K562 (cell line): ENCODE data around the gene GART. TPM values are rescaled to one million over a fixed set of nuclear protein-coding genes. Genes with fewer than 3 reads are reported as not detected.
A peak's percentile ranks its signal among the peaks of the same experiment; 100 is the strongest.

Source experiments
- ATAC-seq: fragments of 200-7000 bp; cut with Tn5 transposase; 3 replicates; pipeline ENCODE4 v1.9.1; 2020; ENCODE audit warnings: moderate library complexity
- BruUV-seq: library from RNA; stranded (reverse); fragments of 400-500 nt; replicated peaks from 2 replicates; lab custom pipeline; 2021; lab: Mats Ljungman, UMichigan
- CTCF ChIA-PET: fragments of 300-600 bp; formaldehyde crosslinking; extraction: SDS; loops from one replicate; lab custom pipeline; 2021; ENCODE audit warnings: low intra/inter-chr PET ratio; lab: Yijun Ruan, JAX
- POLR2A ChIA-PET: fragments of 300-600, 350-650 bp; sonication (Branson Sonifier 250); formaldehyde crosslinking; extraction: SDS; loops from one replicate; lab custom pipeline; 2021; ENCODE audit warnings: antibody characterized with exemption, inconsistent platforms; lab: Yijun Ruan, JAX
- DNase-seq, 4 experiments: peaks; one replicate each; pipeline versions ENCODE4 v3.0.0 to v3.0.0-alpha.2; 2011 to 2018; ENCODE audit warnings: low spot score in 3 of 4, mixed read lengths in 3 of 4; ENCODE audit errors: extremely low read depth in 1 of 4
- FAIRE-seq: peaks from 2 replicates; lab custom pipeline; 2011; peaks lifted over from hg19 to GRCh38; lab: Jason Lieb, UNC
- H2AFZ ChIP-seq: 2 replicates; pipeline ENCODE4 v1.6.0; 2011; ENCODE audit warnings: low read depth, low read length, control low read depth, inconsistent platforms
- H3K27ac ChIP-seq: fragments of 200-600 bp; 3 replicates; pipeline ENCODE4 v1.8.0; 2011; ENCODE audit warnings: low read depth, mild to moderate bottlenecking, control low read depth, inconsistent platforms, low read length, moderate library complexity, mixed read lengths; ENCODE audit errors: extremely low read depth
- H3K27me3 ChIP-seq, 2 experiments: fragments of 300-600 bp in 1 of 2; 2 replicates in 1 of 2; 3 replicates in 1 of 2; pipeline versions ENCODE4 v1.6.0 to v1.8.0; 2011; ENCODE audit warnings: inconsistent platforms in 2 of 2, low read length in 2 of 2, mild to moderate bottlenecking in 1 of 2, mixed read lengths in 1 of 2, moderate library complexity in 1 of 2; ENCODE audit not compliant: control insufficient read depth in 2 of 2, insufficient read depth in 2 of 2
- H3K36me3 ChIP-seq: fragments of 300-600 bp; 3 replicates; pipeline ENCODE4 v1.8.0; 2011; ENCODE audit warnings: mild to moderate bottlenecking, low read length, inconsistent platforms; ENCODE audit not compliant: control insufficient read depth, insufficient read depth
- H3K4me1 ChIP-seq, 2 experiments: fragments of 200-600 bp in 1 of 2; replicated peaks in 1 of 2; 2 replicates in 1 of 2; 3 replicates in 1 of 2; pipeline versions ENCODE4 v1.5.1 to v1.8.0; 2011; ENCODE audit warnings: inconsistent platforms in 2 of 2, low read length in 2 of 2, mild to moderate bottlenecking in 1 of 2, mixed read lengths in 1 of 2, moderate library complexity in 1 of 2; ENCODE audit not compliant: control insufficient read depth in 2 of 2, insufficient read depth in 2 of 2
- H3K4me2 ChIP-seq: 2 replicates; pipeline ENCODE4 v1.6.1; 2011; ENCODE audit warnings: low read length, control low read depth, inconsistent platforms, mixed read lengths; ENCODE audit not compliant: insufficient read depth
- H3K4me3 ChIP-seq: fragments of 200-600 bp; sonication (generic), shearing (Covaris generic); 2 replicates; pipeline ENCODE4 v1.5.1; 2016; ENCODE audit warnings: control low read depth, inconsistent platforms
- H3K79me2 ChIP-seq: fragments of 200-600 bp; 3 replicates; pipeline ENCODE4 v1.8.0; 2011; ENCODE audit warnings: low read length, inconsistent platforms; ENCODE audit not compliant: control insufficient read depth, insufficient read depth
- H3K9ac ChIP-seq, 2 experiments: 2 replicates each; pipeline versions ENCODE4 v1.6.0 to v1.6.1; 2011; ENCODE audit warnings: low read depth in 2 of 2, low read length in 2 of 2, control low read depth in 1 of 2, inconsistent platforms in 1 of 2, mild to moderate bottlenecking in 1 of 2, mixed read lengths in 1 of 2; ENCODE audit not compliant: insufficient read depth in 1 of 2
- H3K9me1 ChIP-seq: one replicate; pipeline ENCODE4 v1.6.0; 2011; ENCODE audit warnings: inconsistent platforms, mild to moderate bottlenecking, low read length, moderate library complexity; ENCODE audit not compliant: control insufficient read depth, insufficient read depth
- H3K9me3 ChIP-seq: replicated peaks from 2 replicates; pipeline ENCODE4 v1.5.1; 2011; ENCODE audit warnings: low read depth, low read length, inconsistent platforms; ENCODE audit not compliant: control insufficient read depth, insufficient read depth
- H4K20me1 ChIP-seq: replicated peaks from 2 replicates; pipeline ENCODE4 v1.6.1; 2011; ENCODE audit warnings: low read length, inconsistent platforms, mixed read lengths; ENCODE audit not compliant: control insufficient read depth, insufficient read depth
- CEBPG ChIP-seq, 3 experiments: fragments of 200-800 bp in 1 of 3; sonication (Bioruptor generic) in 1 of 3; sonication (generic) in 1 of 3; formaldehyde crosslinking in 1 of 3; IDR thresholded peaks in 2 of 3; conservative IDR thresholded peaks in 1 of 3; 2 replicates each; pipeline versions ENCODE4 v1.6.1 to v1.8.0; 2016 to 2022; ENCODE audit warnings: missing compliant biosample characterization in 2 of 3, missing genetic modification characterization in 2 of 3, mild to moderate bottlenecking in 1 of 3, missing genetic modification reagents in 1 of 3
- EP300 ChIP-seq: IDR thresholded peaks from 2 replicates; pipeline ENCODE4 v1.6.1; 2012; ENCODE audit warnings: low read length, improper control_type of control experiment
- FUS ChIP-seq: fragments of 200-400 bp; formaldehyde crosslinking; optimal IDR thresholded peaks from 2 replicates; pipeline ENCODE3; 2017; ENCODE audit warnings: low read depth, low read length
- GATAD2A ChIP-seq: fragments of 450-650 bp; IDR thresholded peaks from 2 replicates; pipeline ENCODE4 v1.6.1; 2017
- HDAC8 ChIP-seq: fragments of 450-650 bp; IDR thresholded peaks from 2 replicates; pipeline ENCODE4 v1.6.1; 2016; ENCODE audit warnings: mild to moderate bottlenecking, missing genetic modification characterization, moderate library complexity, missing compliant biosample characterization
- ZNF695 ChIP-seq: fragments of 450-650 bp; formaldehyde crosslinking; IDR thresholded peaks from 2 replicates; pipeline ENCODE4 v1.4.0; 2020; ENCODE audit warnings: mild to moderate bottlenecking, moderate library complexity
- WGBS: fragments of 100-300 bp; shearing (Covaris generic); methylation state at CpG from one replicate; pipeline ENCODE4 v1.1.6; 2016; ENCODE audit warnings: low coverage, mixed read lengths; ENCODE audit not compliant: insufficient coverage; ENCODE audit errors: missing lambda C conversion rate; 5-methylcytosine and 5-hydroxymethylcytosine counted together
- in situ Hi-C: fragments of 300-500 bp; cut with MboI; formaldehyde crosslinking; loops from 4 replicates; pipeline ENCODE4 v1.15.0; 2018; ENCODE audit warnings: inconsistent platforms, mixed read lengths
- intact Hi-C: fragments of 100-400 bp; cut with micrococcal nuclease; formaldehyde crosslinking; loops from 2 replicates; pipeline ENCODE4 v1.14.2; 2022
- polyA plus RNA-seq, 8 experiments: library from polyadenylated mRNA; depleted of rRNA in 4 of 8; stranded (reverse) in 5 of 8; unstranded in 3 of 8; fragments of >200 nt; fragmentation: Nextera tagmentation in 2 of 8; fragmentation: Illumina TruSeq in 1 of 8; extraction: Ambion mirVana in 2 of 8; extraction: Trizol in 1 of 8; gene quantifications; 2 replicates each; pipeline versions ENCODE4 v1.2.1 to v1.2.3, GENCODE V29; 2011 to 2014; ENCODE audit warnings: inconsistent platforms in 1 of 8, missing spikeins in 1 of 8
- total RNA-seq, 7 experiments: library from RNA; depleted of rRNA in 6 of 7; stranded (reverse); fragments of >200 nt in 6 of 7; fragmentation: Illumina TruSeq in 2 of 7; extraction: Trizol in 2 of 7; gene quantifications; 2 replicates each; pipeline versions ENCODE4 v1.2.1 to v1.2.3, GENCODE V29; 2011 to 2021; ENCODE audit warnings: low replicate concordance in 1 of 7
- TF ChIP-seq, protein P1 (sequence below), 2 experiments: fragments of 250-450 bp in 1 of 2; fragments of 450-650 bp in 1 of 2; sonication (Bioruptor Pico) in 1 of 2; IDR thresholded peaks; 2 replicates each; pipeline versions ENCODE4 v1.6.1 to v1.8.0; 2016 to 2021; ENCODE audit warnings: mild to moderate bottlenecking in 2 of 2, moderate library complexity in 2 of 2, missing compliant biosample characterization in 1 of 2, missing genetic modification characterization in 1 of 2
- TF ChIP-seq, protein P2 (sequence below): fragments of 250-450 bp; sonication (Bioruptor Pico); IDR thresholded peaks from 2 replicates; pipeline ENCODE4 v1.8.0; 2022; ENCODE audit warnings: moderate library complexity, mild to moderate bottlenecking, inconsistent platforms

GART gene
- total and polyA plus RNA-seq, 9 of the 15 experiments (the other 6 are each of a cell fraction or from before 2014, with no cell fraction given), result 141 to 429 (median 349) TPM

DNA sequence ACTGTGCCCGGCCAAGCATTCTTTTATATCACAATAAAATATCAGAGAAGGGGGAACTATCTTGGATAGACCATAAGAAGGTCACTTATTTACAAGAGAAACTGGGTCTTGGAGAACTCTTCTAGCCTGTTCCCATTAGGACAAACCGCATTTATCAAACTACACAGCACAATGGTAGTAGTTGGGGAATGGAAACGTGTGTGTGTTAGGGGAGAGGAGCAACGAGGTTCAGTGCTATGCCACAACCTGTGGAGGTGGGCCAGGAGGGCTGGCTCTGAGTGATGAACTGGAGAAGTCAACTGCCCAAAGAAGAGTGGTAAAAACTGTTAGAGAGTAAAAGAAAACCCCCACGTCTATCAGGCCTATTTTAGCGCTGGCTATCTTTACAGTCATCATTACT lies 45.0 kb upstream of the GART start:
- TSS peak; percentile 35 for BruUV-seq
- in situ Hi-C loops, result no loop called here
- Histone ChIP-seq H3K9me1 (no peaks in the 10 kb centered on the region), H3K36me3 (peaks cover 47% of the 10 kb centered on the region), H3K79me2 (peaks cover 32% of the 10 kb centered on the region), H3K9ac (peak overlapping the region; percentile 74 to 91; a peak in 2 of 4 replicates), H3K27ac (no peak overlapping the region), H2AFZ (no peak overlapping the region), H4K20me1 (no peaks in the 10 kb centered on the region), H3K27me3 (no peaks in the 10 kb centered on the region), H3K9me3 (no peaks in the 10 kb centered on the region), H3K4me2 (peak overlapping the region; percentile 92), H3K4me3 (peak overlapping the region; percentile 89), H3K4me1 (peaks cover 13 to 24% of the 10 kb centered on the region in 2 experiments; a peak in 4 of 5 replicates)
- no peak for TF ChIP-seq EP300
- no peak for TF ChIP-seq FUS
- TF ChIP-seq, protein P1, sequence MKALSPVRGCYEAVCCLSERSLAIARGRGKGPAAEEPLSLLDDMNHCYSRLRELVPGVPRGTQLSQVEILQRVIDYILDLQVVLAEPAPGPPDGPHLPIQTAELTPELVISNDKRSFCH (CRISPR knock-in tag; IDR thresholded peaks at IDR 0.05), result no peak
- TF ChIP-seq, protein P1 (tag; IDR thresholded peaks at IDR 0.05), result no peak
- TF ChIP-seq, protein P2, sequence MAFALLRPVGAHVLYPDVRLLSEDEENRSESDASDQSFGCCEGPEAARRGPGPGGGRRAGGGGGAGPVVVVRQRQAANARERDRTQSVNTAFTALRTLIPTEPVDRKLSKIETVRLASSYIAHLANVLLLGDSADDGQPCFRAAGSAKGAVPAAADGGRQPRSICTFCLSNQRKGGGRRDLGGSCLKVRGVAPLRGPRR (CRISPR knock-in tag), result no peak
- no peak for TF ChIP-seq HDAC8
- 0 out of 2 replicates have a peak, but pooled peaks have one; percentile 35 for TF ChIP-seq CEBPG (CRISPR knock-in tag; IDR thresholded peaks at IDR 0.05)
- TF ChIP-seq CEBPG (tag; conservative IDR thresholded peaks at IDR 0.05 in 1 of 2, IDR thresholded peaks at IDR 0.05 in 1 of 2), result no peak
- TF ChIP-seq GATAD2A, result no peak
- TF ChIP-seq ZNF695, result no peak
- ChIA-PET CTCF (no interaction called here), POLR2A (no interaction called here)
- peak; percentile 1; the same call in 2 of the 3 replicates for ATAC-seq
- no peak for FAIRE-seq
- intact Hi-C loops, result loop anchor here (10.0 kb wide), 1 partner anchor 388 kb away; no protein-coding TSS in a partner anchor
- peak in 1 of 4 experiments; percentile 13 for DNase-seq
- WGBS, result 38% methylated on average over 6 of the region's 6 CpGs
